LHCN-M2 (cell line): ENCODE measurements around the gene F5. TPM values are rescaled to one million over a fixed set of nuclear protein-coding genes. Genes with fewer than 3 reads are reported as not detected.
A peak's percentile ranks its signal among the peaks of the same experiment; 100 is the strongest.
"Not testable (repeated sequence)": the region's sequence is repeated elsewhere in the genome, so short reads cannot be mapped to it uniquely, and the experiment has no call there.

Experiments
- DNase-seq: peaks from one replicate; pipeline ENCODE4 v3.0.0-alpha.2; 2012; ENCODE audit warnings: low read depth
- total RNA-seq: library from RNA; depleted of rRNA; stranded (reverse); fragments of >200 nt; gene quantifications from 2 replicates; pipeline ENCODE4 v1.2.3, GENCODE V29; 2014

Gene F5
- total RNA-seq, 1 experiment from 2014 or later, result not detected

DNA sequence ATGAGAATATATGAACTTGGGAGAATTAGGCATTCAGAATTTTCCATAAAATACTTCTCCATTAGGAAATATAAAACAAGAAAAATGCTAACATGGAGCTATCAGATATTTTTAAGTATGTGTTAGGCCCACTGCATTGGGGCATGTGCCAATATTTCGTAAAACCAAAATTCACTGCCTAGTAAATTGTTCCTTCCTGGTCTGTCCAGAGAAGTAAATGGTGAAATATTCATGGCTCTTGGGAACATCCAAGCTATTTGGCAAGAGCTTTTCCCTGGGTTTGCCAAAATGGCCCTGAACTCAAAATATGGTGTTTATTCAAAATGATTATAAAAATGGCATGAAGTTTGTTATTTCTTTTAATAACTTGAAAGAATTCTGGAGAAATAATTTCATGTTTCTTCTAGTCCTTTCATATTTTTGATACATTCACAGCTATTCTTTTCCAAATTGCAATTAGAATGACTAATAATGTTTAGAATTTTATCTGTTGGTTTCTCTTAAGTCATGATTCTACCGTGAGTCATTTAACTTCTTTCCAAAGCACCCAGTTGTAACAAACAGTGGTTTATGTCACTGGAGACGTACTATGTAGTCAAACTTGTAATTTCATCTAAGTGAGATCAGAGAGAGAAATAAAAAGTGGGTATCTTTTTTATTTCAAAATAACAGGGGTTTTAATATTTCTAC, 74.8 kb downstream of the F5 start:
- DNase-seq, result peak; percentile 83

GRCh38 chr1:169510060-169510459, 76.2 kb downstream of the F5 start:
- no peak for DNase-seq

DNA sequence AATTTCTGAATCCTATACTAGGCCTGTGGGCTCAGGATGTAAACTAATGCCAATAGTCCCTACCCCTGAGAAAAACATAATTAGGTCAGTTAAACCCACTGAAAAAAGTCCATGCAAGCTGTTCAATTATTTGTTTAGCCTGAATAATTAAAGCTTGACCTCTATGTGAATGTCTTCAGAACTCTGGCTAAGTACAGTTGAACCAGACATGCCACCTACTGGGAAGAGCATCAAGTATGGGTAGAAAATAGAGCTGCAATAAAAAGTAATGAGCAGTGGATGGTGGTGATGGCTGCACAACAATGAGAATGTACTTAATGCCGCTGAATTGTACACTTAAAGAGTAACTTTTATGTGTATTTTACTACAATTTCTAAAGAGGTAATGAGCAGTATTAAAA, 76.9 kb downstream of the F5 start:
- peak; percentile 29 for DNase-seq

- DNase-seq, result peak; percentile 21
These were observed 77.6 kb downstream of the F5 start for GRCh38 chr1:169508432-169509338.

- DNase-seq, result no peak
These were observed 78.9 kb downstream of the F5 start for GRCh38 chr1:169507413-169507812.

GRCh38 chr1:169503601-169504000, 82.7 kb downstream of the F5 start:
- DNase-seq, result not testable (repeated sequence)

DNA sequence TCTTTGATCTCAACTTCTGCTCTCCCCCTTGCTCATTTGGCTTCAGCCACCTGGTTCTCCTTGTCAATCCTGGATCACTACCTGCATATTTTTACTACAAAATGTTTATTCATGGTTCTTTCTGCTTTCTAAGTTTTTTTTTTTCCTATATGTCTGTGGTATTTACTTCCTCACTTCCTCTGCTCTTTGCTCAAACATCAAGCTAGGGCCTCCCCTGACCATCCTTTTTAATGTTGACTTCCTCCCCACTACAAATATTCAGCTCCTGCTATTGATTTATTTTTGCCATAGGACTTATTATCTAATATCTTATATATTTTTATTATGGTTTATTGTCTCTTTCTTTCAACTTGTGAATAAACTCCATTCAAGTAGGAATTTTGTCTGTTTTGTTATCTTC, 86.5 kb downstream of the F5 start:
- no peak for DNase-seq

DNA sequence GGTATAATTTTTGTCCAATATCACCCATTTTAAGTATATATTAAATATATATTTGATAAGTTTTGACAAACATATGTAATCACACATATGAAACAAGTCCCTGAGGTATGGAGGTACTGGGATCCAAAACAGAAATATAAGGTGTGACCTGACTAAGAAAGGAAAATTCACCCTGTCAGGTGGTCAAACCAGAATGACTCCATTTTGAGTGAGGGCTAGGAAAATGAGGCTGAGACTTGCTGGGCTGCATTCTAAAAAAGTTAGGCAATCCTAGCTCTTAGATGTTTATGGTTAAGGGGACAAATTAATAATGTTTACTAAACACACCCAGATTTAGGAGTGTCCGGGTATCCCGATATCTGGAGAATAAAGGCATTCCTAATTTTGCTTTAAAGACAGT, 89.0 kb downstream of the F5 start:
- no peak for DNase-seq

GRCh38 chr1:169495916-169496315, 90.4 kb downstream of the F5 start:
- DNase-seq, result no peak

GRCh38 chr1:169495046-169495775, 91.1 kb downstream of the F5 start:
- DNase-seq, result no peak

DNA sequence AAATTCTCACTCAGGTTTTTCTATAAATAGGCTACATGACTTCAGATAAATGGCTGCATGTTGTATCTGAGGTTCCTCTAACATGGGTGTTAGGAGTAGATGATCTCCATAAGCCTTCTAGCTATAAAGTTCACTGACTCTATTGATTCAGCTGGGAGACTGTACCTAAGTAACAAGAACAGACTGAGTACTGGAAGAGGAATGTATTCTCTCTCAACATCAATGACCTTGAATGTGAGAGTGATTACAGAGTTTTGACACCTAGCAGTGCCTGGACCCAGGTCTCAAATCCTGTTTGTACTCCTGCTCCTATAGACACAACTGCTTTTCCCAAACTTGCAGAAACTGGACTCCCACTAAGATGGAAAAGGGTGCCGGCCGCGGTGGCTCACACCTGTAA, 91.9 kb downstream of the F5 start:
- DNase-seq, result no peak

DNA sequence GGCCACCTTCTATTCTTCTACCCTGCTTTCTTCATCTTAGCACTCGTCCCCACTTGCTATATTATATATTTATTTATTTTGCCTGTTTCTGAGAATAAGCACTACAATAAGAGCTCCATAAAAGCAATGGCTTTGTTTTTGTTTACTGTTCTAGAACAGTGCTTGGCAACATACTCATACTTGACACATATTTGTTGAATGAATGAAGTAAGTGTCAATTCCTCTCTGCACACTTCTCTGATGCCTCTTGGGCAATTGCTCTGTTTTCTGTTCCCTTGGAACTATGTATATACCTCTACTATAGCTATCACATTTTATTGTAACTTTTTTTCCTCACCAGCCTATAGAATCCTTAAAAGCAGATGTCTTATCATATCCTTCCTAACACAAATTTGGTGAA, 93.0 kb downstream of the F5 start:
- no peak for DNase-seq

DNA sequence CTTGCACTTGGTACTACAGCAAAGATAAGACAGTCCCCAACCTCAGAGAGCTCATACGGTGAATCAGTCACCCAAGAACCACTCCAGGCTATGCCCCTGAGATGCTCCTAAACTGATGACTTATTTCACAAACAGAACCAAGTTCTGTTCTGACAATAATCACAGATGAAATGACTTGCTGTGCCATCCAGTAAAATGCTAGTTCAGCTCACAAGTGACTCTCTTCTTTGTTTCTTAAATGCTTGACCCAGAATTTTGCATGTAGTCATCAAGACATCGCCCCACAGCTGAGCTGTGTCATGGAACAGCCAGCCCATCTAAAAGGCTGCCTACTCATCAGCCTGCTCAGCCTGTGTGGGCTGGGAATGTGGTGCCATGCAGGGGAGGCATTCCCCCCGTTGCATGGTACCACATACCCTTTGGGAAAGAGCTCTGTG, 94.4 kb downstream of the F5 start:
- DNase-seq, result peak; percentile 38

- DNase-seq, result no peak
These were observed 98.1 kb downstream of the F5 start for GRCh38 chr1:169488157-169488556.

DNA sequence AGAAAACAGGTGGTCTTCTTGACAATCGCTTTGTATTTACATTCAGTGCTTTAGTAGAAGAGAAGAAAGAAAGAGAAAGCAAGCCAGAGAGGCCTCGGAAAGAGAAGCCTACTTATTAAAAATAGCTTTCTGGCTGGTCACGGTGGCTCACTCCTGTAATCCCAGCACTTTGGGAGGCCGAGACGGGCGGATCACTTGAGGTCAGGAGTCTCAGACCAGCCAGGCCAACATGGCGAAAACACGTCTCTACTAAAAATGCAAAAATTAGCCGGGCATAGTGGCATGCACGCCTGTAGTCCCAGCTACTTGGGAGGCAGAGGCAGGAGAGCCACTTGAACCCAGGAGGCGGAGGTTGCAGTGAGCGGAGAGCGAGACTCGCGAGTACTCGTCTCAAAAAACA, 98.7 kb downstream of the F5 start:
- peak; percentile 44 for DNase-seq

- no peak for DNase-seq
These were observed 99.1 kb downstream of the F5 start for GRCh38 chr1:169487133-169487532.

- DNase-seq, result peak; percentile 45
These were observed 99.8 kb downstream of the F5 start for GRCh38 chr1:169486281-169487051.

DNA sequence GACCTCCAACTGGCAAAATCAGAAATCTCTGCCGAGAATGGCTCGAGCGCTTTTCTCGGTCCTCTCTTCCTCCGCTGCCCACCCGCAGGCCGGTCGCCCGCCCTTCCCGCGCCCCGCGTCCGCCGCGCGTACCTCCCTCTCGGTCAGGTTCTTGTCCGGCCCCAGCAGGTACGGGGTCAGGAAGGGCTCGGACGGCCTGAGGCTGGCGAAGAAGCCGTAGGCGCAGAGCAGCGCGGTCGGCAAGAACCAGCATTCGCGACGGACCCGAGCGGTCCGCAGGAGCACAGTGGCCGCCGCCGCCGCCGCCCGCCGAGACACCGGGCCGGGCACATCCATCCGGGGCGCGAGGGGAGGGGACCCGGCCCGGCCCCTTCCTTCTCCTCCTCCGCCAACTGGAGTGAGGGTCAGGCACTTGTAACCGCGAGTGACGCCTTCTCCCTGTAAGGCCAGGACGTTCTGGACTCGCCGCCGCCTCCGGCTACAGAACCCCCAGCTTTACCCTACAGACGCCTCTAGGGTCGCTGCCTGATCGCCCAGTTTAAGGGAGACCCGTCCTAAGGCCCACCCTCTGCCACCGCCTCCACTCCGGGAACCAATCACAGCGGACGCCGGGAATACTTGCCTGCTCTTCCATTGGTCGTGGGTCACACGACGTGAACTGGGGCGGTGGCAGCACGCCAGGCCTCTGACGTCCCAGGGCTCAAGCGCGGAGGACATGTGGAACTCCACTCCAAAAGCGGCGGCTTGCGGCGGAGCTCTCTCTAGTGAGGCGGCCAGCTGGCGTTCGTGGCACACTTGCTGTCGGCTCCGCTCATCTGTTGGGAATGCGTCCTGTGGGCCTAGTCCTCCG, 100.6 kb downstream of the F5 start, which contains the start of gene SLC19A2:
SLC19A2 (minus strand) TSS at position 514 of the 850 bp plus-strand sequence; CDS start at position 336, 178 bp downstream.
- peak; percentile 100 for DNase-seq

DNA sequence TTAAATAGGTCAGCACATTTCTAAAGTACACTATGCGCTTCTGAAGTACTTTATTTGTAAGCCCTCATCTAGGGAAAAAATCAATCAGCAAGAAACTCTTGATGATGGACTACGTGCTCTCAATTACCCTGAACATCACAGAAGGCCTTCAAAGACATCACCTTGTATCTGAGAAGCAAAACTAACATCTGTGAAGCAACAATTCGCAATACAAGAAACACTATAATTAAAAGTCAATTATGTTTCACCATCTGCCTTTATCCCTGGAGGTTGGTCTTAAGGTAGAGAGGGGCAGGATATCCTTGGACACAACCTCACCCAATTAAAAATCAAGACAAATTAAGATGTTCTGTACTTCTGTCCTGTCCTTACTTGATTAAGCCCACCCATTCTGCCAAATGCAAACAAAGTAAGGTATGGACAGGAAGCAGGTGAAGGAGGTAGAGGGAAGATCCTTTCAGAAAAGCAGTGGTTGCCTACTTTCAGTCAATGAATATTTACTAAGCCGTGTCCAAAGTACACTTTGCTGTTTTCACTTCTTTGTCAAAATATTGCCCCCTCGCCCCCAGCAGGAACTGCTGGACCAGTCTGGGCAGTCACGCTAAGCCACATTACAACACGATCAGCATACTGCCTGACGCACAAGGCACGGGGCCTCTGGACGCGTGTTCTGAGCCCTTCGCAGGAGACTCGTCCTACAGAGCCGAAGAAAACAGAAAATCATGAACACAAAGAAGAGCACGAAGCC, 101.4 kb downstream of the F5 start:
- DNase-seq, result peak; percentile 48

DNA sequence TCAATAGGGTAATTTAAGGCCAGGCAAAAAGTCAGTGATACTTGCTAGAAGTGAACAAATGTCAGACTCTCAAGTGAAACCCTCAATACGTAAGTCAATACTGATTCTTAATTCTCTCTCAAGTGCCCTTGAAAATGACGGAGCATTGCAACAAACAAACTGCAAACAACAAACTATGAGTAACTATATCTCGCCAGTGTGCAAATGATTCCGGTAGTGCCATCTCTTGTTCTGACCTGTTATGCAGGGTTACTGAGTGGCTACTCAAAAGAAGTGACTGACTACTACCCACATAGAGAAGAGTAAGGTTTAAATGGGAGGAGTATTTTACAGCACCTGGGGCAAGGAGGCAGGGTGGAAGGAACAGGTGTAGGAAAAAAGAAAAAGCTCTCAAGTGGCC, 102.2 kb downstream of the F5 start:
- DNase-seq, result no peak
